ENCODE data around the gene PTGFRN.

Gene PTGFRN

DNA sequence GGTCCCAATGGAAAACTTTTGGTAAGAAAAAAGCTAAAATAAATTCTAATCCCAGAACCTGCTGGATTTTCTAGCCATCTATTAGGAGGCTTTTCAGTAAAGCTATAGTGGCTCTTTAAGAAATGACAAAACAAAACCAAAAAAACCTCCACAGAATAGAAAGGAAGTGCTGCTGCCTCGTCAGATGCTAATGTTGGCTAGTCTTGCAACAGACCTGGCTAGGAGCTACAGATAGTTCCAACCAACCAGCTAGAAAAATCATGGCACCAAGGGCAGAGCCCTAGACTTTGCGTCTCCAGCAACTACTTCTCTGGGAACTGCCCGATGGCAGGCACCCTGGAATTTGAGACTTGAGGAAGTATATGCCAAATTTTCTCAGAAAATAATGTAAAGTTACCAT, 99.4 kb downstream of the PTGFRN start:
- DNase-seq: peak; percentile 33

DNA sequence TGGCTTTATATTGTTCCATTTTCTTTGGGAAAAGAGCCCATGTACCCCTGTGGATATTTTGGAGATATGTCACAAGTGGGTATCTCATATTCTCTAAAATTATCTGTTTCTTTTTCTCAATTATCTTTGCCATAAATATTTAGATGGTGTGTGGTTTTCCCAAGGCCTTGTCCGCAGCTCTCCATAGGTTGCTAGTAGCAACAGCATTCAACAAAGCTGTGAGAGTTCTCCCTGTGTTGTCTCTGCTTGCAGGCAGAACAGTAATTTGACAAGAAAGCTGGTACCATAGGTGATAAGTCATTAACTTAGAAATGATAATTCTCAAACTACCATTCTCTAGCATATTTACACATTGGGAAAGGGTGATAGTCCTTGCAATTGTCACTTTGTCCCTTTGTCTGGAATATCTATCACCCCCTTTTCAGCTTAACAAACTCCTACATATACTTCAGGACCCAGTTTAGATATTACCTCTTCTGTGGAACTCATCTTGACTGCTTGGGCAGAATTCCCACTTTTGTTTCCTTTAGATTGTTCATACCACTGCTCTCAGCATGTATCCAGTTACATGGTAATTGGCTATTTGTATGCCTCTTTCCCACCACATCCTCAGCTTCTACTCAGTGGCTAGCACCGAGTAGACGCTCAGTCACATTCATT, 100.7 kb downstream of the PTGFRN start:
- no peak for DNase-seq

DNA sequence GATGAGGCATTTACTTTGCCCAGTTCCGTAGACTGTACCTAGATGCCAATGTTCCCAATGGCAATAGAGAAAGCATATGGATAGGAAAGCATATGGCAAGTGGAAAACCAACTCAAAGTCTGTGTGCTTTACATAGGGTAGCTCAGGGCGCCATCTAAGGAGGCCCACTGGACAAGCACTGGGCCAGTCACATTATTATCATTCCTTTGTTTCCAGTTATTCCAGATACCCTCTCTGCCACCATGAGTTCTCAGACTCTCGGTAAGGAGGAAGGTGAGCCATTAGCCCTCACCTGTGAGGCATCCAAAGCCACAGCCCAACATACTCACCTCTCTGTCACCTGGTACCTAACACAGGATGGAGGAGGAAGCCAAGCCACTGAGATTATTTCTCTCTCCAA, 101.6 kb downstream of the PTGFRN start:
- no peak for DNase-seq

DNA sequence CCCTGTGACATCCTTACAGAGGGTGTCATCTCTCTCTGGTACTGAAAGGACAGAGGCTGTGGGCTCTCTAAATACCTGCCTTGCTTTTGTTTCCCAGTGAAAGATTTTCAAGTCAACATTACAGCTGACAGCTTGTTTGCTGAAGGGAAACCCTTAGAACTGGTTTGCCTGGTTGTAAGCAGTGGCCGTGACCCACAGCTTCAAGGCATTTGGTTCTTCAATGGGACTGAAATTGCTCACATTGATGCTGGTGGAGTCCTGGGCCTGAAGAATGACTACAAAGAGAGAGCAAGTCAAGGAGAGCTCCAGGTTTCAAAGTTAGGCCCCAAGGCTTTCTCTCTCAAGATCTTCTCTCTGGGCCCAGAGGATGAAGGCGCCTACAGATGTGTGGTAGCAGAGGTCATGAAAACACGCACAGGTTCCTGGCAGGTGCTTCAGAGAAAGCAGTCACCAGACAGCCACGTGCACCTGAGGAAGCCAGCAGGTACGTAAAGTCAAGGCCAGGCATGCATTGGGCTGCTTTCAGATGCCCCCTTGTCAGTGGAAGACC, 103.7 kb downstream of the PTGFRN start:
- no peak for DNase-seq

DNA sequence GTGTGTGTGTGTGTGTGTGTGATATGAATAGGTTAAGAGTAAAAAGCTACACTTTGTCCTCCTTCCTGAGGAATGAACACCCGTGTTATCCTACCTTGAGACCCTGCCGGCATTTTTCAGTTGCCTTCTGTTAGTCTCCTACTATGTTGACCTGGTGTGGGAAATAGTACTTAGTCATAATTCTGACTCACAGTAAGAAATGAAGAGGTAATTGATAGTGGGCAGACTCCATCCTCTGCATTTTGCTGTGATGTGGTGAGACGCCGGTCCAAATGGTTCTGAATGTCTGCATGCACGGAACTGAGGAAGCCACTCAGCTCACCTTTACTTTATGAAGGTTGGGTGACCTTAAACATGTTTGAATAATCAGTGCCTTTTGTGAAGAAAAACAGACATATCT, 104.5 kb downstream of the PTGFRN start:
- no peak for DNase-seq

DNA sequence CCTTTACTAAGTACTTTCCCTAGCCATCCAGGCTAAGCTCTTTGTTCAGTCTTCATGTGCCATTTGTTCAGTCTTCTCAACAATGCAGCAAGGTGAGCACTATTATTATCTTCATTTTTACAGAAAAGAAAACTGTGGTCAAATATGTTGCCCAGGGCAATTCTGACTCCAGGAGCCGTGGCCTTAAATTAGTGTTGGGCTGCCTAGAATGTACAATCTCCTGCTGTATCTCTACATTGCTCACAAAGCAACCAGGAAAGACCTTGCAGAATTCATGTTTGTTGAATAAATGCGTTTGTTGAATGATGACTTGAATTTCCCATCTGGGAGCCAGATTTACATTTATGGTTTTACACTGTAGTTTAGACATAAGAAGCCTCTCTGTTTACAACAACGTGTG, 106.0 kb downstream of the PTGFRN start:
- no peak for DNase-seq

DNA sequence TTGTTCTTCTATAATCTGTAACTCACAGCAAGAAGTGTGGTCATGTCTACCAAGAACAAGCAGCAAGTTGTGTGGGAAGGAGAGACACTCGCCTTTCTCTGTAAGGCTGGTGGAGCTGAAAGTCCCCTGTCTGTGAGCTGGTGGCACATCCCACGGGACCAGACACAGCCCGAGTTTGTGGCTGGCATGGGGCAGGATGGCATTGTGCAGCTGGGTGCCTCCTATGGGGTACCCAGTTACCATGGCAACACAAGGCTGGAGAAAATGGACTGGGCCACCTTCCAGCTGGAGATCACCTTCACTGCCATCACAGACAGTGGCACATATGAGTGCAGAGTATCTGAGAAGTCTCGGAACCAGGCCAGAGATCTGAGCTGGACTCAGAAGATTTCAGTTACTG, 107.3 kb downstream of the PTGFRN start:
- DNase-seq: no peak

DNA sequence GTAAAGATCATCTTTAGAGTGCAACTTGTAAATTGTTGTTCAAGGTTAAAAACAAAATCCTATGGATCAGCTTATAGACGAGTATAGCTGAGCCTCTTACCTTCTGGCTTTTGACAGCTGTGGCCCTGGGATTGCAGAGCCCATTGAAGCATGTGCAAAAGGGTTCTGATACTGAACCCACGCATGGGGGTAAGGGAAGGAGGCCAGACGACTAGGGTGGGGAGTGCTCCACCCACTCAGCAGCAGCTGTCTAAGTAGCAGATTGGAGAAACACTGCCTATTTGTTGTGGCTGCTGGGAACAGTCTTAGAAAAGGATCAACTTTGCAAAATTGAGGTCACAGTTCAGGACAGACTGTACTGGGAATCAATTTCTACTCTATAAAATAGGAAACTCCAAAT, 107.9 kb downstream of the PTGFRN start:
- no peak for DNase-seq

DNA sequence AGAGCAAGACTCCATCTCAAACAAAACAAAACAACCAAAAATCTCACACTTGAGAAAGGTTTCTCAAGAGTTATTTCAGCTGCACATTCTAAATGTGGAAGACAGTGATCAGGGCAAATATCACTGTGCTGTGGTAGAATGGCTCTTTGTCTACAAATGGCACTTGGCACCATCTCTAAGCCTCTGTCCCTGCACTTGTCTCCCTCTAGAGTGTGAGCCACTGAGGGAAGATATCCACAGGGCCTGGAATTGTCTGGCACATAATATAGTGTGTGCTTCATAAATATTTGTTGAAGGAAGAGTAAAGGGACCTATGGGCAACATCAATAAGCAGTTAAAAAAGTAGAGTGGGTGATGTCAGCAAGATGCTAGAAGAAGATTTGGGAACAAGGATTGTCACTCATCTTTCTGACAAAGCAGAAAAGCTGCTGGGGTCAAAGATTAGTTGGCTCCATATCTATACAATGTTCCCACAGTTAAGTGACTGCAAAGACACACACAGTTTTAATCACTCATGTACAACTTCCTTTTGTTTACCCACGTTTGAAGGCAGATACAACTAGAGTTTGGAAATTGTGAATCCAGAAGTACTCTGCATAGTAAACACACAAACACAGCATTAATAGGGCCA, 110.9 kb downstream of the PTGFRN start:
- no peak for DNase-seq

DNA sequence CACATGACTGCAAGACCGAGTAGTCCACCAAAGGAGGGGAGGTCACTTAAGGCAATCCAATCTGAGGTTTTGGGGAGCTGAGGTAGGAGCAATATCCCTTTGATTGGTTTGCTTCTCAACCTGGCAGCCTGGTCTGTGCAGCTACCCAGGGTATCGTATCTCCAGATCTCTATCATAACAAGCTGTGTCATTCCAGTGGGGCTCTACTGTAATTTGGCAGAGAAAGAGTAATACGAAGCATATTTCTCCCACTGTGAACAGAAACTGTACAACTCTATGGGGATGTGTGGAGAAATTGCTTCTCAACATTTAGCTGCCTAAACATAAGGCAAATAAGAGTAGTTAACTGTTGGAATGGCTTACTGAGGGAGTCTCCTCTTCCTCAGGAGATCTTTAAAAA, 112.4 kb downstream of the PTGFRN start:
- no peak for DNase-seq

DNA sequence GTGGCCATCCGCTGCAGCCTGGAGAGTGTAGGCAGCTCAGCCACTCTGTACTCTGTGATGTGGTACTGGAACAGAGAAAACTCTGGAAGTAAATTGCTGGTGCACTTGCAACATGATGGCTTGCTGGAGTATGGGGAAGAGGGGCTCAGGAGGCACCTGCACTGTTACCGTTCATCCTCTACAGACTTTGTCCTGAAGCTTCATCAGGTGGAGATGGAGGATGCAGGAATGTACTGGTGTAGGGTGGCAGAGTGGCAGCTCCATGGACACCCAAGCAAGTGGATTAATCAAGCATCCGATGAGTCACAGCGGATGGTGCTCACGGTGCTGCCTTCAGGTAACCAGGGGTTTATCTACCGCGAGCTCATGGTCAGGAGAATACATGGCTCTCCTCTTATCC, 115.9 kb downstream of the PTGFRN start:
- DNase-seq: no peak

DNA sequence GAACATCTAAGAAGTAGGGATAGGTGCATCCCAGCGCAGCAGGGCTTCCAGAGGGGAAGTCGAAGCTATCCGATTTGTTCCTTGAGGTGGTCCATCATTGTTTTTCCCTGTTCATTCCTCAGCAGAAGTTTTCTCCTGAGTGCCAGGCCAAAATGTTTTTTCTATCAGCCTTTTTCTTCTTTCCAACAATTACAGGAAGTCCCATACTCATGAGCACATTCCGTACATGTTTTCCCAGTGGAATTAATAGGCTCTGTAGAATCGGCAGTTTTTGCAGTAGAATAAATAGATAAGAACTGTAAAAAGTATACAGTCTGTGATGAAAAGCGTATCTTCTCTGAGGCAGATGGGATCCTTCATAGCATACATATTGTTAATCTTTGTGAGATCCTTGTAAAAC, 116.6 kb downstream of the PTGFRN start:
- DNase-seq: no peak

DNA sequence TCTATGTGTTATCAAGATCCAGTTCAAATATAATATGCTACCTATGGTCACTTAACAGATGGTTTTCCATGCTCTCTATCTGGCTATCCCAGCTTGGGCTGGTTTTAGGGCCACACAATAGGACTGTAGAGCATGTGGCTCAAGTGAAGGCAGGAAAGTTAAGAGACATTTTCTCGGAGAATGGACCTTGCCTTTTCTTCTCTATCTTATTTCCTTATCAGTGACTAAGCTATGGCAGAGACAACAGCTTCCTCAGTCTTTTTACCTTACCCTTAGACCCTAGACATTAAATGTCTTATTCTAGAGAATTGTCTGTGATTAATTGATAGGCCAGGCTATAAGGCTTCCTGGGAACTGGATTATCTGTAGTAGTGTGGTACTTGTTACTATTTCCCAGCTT, 120.0 kb downstream of the PTGFRN start:
- no peak for DNase-seq

DNA sequence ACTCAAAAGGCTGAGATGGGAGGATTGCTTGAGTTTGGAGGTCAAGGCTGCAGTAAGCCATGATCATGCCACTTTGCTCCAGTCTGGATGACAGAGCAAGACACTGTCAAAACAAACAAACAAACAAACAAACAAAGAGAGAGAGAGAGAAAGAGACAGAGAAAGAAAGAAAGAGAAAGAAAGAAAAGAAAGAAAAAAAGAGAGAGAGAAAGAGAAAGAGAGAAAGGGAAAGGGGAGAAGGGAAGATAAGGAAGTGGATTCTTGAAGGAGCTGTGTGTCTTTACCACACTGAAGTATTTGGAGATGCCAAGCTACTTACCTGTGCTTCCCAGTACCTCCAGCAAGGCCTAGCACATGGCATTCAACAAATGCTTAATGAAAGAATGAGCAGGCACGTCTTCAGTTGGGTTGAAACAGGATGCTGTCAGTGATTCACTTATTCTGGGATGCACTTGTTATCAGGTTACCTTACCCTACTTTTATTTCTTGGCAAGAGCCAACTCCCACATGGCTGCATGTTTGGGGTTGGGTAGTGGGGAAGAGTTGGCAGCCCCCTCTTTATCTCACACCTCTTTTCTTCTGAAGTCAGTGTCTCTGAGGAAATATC, 120.7 kb downstream of the PTGFRN start:
- DNase-seq: no peak

DNA sequence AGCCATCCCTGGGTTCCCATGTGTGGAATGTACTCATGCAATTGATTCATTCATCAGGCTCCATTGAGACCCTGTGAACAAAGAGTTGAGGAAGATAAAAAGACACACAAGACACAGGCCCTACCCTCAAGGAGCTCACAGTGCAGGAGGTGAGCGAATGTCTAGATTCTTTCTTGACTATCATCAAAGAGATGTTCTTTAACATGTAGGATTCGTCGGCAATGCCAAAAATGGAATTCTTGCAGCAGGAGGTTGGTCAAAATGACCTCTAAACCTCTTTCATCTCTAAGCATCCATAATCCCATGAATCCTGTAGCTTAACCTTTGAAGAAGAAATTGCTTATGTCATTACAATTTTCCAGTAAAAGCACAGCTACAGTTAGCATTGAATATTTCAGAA, 122.5 kb downstream of the PTGFRN start:
- DNase-seq: no peak

DNA sequence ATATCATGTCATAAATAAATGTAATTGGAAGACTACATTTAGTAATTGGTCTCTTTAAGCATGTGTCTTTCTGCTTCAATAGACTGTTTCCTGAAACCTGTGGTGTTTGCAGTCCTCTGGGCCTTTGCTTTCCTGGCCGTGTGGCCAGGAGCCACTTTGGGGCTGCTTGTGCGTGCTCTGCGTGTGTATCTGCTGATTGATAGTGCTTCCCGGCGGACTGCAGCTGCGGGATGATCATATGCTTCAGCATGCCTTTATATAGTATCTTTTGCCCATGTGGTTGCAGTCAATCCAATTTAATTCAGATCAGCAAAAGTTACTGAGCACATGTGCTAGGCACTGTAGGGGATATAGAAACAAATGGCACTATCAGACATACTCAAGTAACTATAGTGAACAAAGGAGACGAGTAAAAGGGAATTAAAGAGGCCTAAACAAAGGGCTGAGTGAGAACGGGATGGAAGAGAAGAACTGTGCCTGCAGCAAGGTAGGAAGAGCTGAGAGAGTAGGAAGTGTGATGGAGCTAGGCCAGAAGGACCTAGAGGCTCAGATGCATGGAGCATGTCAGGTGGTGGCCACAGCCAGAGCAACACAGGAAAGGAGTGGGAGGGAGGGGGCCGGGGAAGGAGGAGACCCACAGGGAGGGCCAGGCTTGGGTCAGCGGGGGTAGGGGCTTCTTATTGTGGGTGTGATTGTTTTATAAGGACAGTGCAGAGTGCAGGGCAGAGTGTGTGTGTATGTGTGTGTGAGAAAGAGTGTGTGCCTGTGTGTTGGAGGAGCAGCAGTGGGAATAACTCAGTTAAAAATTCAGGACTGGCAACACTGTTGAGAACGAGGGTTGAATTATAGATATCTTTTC, 123.2 kb downstream of the PTGFRN start:
- no peak for DNase-seq

DNA sequence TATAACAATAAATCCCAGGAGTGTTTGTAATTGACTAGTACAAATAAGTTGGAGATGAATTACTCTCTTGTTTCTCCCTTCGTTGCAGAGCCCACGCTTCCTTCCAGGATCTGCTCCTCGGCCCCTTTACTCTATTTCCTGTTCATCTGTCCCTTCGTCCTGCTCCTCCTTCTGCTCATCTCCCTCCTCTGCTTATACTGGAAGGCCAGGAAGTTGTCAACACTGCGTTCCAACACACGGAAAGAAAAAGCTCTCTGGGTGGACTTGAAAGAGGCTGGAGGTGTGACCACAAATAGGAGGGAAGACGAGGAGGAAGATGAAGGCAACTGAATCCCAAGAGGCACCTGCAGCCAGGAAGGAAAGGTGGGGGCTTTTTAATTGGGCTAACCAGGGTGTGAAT, 124.1 kb downstream of the PTGFRN start:
- no peak for DNase-seq

DNA sequence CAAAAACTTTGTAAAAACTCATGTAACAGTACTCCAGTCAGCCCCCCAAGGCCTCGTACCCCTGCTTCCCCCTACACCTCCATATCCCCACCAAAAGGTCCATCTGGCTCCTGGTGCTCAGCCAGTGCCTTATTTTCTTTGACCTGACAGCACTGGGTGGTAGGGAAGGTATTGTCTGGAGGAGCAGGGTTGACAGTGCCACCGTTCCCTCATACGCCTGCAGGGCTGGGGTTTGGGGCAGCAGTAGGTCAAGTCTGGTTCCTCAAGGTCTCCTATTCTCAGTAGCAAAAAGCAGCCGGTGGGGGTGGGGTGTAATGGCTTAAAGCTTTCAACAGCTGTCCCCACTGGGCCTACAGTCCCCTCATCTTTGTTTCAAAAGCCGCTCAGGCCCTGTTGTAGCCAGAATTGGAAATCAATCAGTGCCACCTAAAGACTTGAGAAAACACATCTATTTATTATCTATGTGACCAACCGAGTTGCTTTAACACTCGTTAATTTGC, 125.1 kb downstream of the PTGFRN start:
- DNase-seq: no peak

DNA sequence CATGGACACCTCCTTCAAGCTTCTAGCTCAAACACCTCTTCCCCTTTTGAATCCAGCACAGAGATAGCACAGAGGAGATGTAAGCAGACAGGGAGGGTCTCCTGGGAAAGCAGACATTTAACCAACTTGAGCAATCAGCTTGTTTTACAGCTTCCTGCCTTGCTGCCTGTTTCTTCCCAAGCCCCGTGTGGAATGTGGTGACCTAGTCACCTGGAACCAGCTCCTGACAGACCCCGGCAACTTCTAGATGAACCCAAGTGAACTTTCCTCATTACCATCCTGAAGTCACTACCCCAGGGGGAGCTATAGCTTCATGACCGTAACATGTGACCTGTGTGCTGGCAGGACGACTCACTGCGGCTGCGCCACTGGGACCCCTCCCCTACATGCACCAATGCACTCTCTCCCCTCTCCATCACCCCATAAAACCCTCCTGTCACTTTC, 126.3 kb downstream of the PTGFRN start:
- no peak for DNase-seq

DNA sequence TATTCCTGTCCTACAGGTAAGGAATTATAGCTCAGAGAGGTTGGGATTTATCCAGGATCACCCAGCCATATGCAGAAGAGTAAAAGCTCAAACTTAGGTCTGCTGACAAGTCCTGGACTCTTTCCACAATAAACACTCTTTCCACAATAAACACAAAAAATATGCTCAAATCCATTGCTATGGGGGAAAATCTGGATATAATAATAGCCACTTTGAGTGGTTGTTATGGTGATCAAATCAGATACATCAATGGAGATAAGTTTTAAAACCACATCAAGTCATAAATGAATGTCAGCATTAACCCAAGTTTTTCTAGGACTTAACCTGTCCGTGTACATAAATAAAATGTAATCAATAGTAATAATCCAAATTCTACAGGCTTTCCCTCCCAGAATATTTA, 128.1 kb downstream of the PTGFRN start:
- no peak for DNase-seq

DNA sequence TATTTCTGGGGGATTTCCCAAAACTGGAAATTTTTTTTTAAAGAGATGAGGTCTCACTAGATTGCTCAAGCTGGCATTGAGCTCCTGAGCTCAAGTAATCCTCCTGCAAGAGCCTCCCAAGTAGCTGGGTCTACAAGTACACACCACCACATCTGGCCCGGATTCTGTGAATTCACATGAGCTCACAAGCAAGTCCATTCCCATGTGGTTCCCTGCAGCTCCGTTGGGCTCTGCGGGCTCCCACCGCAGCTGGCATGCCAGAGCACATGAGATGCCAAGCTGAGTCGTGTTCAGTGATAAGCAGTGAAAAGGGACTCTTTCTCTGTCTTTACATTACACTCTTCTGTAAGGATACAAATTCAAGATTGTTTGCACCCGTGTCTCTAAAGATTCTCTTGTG, 128.5 kb downstream of the PTGFRN start:
- no peak for DNase-seq
